ENCODE data around the gene SMG6.
"Not testable (repeated sequence)": the region's sequence is repeated elsewhere in the genome, so short reads cannot be mapped to it uniquely, and the experiment has no call there.

The SMG6 gene

DNA sequence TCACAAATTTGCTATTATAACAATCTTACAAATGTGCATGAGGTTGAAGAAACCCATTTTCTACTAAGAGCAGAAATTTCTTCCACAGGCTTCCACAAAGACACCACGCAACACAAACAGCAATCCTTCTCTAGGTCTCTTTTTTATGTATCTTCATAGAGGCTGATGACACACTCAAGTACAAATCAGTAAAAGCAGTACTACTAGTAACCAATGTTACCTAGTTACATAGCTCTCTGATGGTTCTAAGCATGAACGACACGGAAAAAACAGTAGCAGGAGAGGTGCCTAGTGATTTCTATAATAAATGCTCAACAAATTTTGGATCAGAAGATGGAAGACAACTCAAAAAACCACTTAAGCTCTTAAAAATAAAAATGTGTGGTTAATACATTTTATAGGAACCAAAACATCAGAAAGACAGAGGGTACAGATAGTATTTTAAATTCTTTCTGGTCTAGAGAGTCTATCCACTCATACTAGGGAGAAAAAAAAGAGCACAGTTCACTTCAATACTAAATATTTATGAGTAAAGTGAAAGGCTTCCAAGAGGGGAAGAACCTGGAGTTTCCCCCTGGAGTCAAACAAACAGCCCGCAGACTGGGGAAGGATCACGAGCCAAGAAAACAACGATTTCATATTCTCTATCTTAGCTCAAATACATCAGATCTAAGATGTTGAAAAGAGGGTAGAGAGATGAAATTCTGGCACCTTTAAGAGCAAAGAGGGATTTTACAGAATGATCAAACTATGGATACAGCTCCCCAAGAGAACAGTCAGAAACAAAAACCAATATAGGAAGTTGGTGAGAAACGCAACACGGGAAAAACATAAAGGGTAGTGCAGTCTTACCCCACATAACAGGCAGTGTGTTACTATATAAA is 40.2 kb downstream of the SMG6 start:
- no peak for DNase-seq (ENCODE audit: low read depth)

DNA sequence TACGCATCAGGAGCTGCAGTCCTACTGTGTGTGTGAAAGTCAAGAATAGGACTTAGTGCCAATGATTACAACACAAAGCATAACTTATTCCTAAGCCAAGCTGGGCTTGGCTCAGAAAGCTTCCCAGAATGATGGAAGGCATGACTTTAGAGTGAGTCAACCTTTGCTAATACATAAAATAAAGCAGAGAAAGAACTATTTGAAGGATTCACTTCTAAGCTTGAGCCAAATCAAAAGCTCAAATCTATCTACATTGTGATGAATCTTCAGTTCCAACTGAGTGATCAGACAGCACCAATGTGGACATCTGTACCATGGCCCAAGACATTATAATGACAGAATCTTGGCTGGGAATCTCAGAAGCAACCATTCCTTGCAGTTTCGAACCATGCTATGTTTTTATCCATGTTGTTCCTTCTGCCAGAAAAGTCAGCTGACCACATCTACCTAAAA is 41.4 kb downstream of the SMG6 start:
- DNase-seq (ENCODE audit: low read depth) = no peak

DNA sequence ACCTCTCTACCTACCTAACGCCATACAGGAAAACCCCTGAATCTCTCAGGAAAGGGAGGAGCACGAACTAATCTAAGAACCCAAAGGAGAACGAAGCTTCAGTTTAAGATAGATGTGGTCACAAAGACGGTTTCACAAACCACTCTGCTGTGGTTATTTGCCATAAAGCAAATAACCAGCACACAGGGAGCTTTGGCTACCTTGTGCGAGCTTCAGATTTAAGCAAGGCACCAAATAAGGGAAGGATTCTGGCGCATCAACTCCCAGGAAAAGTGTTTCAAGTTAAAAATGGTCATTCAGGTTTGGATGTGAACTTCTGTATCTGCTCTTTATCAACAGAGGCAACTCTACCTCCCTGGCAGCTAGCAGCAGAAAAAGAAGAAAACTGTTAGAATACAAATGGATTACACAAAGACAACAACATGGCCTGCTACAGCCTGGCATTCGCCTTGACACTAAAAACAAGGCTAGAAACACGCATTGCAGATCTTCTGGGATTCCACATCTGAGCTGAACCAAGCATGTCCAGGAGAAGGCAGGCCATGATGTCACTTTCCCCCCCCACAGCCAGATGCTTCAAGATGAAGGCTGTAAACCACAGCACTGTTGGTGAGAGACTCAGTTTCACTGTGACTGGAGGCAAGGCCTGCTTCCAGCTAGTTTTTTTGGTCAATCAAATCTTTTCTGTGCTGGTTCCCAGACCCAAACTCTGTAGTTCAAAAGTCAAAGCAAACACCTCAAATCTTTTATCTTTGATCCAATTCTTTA is 43.6 kb downstream of the SMG6 start:
- DNase-seq (ENCODE audit: low read depth) = no peak

DNA sequence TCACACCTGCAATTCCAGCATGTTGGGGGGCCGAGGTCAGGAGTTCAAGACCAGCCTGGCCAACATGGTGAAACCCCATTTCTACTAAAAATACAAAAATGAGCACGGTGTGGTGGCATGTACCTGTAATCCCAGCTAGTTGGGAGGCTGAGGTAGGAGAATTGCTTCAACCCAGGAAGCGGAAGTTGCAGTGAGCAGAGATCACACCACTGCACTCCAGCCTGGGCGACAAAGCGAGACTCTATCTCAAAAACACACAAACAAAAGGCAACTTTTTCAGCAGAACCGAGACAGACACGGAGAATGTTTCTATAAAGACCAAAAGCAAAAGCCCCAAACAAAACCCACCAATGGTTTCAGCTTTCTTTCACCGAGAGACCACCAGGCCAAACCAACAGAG is 44.8 kb downstream of the SMG6 start:
- DNase-seq (ENCODE audit: low read depth) = not testable (repeated sequence)

DNA sequence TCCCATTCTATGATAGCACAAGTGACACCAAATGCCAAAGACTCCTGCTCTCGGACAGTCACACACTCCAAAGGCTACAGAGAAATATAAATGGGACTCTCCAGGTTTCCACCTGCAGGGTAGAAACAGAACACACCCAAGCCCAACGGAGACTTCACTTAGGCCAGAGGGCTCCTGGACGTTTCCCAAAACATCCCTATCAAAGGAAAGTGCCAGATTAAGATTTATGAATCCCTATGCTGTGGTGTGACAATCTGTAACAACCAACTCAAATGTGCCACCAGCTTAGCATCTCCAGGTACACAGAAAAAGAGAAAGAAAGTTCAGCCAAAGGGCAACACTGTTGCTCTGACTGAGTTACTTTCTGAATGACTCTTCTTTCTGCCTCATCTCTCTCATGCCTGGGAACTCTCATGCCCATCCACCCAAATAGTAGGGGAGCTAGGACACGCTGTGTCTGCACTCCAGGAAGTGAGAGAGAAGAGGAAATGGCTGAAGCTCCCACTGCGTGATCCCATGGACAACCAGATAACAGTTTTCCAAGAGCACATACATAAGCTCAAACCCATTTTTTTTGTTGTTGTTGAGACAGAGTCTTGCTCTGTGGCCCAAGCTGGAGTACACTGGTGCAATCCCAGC is 49.7 kb downstream of the SMG6 start:
- no peak for DNase-seq (ENCODE audit: low read depth)

DNA sequence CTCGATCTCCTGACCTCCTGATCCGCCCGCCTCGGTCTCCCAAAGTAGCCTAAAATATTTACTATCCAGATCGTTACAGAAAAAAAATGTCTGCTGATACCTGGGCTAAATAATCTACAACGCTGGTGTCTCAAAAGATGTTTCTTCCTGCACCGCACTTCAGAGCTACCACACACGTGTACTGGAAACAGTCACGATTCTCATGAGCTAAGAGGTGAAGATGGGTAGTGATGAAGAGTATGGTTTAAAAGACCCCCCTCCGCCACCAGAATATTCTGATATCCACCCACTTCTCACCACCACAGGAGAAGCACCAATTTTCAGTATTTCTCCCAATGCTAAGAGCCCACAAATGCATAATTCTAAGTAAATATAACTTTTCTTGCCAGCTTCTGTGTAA is 50.2 kb downstream of the SMG6 start:
- no peak for DNase-seq (ENCODE audit: low read depth)

DNA sequence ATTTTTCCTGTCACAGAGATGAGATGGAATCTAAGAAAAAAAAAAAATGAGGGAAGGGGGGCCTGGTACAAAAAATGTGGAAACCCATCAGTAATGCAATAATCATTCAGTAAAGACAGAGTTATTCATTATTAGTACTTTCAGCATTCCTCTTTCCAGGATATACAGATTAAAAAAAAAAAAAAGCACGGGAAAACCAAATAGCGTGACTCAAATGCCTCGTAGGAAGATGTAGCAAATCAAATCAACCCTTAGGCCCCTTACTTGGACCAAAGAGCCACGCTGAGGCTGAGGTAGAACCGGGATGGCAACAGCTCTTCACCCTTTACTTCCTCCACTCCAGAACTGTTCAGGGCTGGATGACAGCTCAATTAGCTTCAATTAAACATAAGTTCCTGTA is 52.5 kb downstream of the SMG6 start:
- no peak for DNase-seq (ENCODE audit: low read depth)

DNA sequence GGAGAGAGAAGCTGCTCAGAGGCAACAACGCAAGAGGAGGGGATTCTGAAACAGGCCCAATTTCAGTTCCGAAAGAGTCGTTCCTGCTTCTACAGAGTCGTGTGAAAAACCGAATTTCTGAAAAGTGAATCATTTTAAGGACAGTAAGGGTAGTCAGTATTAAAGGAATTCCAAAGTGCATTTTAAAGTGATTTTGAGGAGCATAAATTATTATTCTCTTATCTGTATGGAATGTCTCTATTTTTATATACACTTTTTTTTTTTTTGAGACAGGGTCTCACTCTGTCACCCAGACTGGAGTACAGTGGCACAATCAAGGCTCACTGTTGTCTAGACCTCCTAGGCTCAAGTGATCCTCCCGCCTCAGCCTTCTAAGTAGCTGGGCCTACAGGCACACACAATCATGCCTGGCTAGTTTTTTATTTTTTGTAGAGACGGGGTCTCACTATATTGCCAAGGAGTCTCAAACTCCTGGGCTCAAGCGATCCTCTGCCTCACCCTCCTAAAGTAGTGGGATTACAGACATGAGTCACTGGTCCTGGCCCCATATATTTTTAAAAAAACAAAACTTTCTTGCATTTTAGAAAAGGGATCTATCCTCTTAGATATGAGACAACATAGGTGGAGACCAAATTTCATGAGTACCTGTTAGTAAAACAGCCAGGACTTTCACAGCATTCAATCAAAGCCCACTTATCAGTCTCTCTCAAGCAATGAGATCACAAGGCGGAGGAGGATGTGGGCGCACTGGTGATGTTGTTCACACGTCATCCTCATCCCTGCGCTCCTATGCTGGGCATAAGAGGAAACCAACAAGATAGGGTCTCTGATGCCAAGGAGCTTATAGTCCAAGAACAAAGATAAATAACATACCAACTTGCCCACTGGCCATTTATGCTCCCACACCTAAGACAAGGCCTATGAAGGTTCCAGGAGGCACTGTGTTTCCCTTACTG is 53.2 kb downstream of the SMG6 start:
- DNase-seq (ENCODE audit: low read depth) = no peak

DNA sequence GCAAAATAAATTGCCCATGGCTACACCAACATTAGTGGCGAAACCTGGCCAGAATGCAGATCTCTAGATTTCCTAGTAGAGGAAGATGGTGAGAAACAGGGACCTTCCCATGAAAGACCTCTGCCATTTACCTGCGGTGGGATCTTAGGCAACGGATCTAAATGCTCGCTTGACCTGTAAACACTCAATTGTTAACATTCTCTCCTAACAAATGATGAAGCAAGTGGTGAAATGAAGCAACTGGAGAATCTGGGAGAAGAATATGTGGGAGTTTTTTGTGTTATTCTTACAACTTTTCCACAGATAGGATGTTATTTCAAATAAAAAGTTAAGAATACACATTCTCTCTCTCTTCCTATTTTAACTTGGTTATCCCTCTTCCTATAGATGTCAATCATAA is 56.6 kb downstream of the SMG6 start:
- no peak for DNase-seq (ENCODE audit: low read depth)

DNA sequence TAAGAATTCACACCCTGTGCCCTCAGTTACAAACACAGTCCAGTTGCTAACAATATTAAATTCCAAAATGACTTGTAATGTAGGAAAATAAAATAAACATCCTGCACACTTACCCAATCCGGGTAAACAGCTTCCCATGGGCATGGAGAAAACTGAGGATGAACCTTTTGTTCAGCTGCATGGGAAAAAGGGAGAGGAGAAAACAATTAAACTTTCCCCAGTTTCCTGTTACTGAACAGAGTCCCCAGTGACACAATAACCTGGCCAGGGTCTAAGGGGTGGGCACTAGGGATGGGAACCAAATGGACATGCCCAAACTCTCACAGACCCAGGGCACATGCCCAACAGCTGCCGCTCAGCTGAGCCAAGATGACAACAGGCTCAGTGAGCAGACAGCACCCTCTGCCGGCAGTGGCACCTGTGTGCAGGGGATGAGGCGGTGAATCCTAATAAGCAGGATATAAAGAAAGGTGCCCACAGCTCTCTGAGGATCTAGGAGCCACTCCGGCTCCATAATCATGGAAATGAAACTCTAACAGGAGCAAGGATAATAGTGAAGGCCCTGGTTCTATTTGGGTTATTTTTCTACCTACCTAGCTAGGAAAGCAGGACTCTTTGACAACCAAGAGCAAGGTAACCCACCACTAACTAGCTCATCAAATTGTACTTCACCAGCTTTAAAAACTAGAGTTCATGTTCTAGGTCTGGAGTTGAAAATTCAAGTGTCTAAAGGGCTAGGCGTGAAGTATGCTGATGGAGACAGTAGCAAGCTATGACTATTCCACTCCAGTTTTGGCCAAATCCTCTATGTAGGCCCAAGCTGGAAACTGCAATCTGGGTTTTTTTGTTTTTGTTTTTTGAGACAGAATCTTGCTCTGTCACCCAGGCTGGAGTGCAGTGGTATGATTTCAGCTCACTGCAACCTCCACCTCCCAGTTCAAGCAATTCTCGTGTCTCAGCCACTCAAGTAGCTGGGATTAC is 58.8 kb downstream of the SMG6 start:
- DNase-seq (ENCODE audit: low read depth) = no peak

DNA sequence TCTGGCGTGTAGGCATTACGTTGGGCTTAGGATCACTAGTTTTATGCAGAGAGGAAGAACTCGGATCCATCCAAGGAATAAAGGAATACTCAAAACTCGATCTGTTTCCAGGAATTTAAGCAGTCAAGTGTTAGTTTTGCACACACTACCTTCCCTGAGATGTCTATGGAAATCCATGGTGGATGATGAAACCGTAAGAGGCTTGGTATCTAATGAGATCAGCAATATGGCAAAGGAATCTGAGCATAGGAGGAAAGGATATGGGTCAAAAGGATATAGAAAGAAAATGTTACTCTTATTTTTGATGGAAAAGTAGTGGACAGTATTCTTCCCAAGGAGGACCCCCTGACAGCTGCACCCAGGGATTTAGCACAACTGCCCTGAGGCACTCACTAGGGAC is 59.6 kb downstream of the SMG6 start:
- DNase-seq (ENCODE audit: low read depth) = no peak

DNA sequence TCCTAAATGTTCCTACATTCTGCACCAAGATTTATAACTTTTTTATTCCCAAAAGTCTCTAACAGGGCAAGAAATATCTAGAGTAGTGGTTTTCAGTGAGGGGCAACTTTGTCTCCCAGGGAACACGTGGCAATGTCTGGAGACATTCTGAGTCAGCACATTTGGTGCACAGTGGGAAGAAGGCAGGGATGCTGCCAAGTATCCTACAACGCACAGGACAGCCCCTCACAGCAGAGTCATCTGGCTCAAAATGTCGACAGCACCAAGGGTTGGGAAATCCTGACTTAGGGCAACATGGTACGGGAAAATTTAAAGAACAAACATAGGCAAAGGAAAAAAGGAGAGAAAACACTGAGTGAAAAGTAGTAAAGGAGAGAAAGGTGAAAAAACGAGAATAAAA is 61.8 kb downstream of the SMG6 start:
- no peak for DNase-seq (ENCODE audit: low read depth)

DNA sequence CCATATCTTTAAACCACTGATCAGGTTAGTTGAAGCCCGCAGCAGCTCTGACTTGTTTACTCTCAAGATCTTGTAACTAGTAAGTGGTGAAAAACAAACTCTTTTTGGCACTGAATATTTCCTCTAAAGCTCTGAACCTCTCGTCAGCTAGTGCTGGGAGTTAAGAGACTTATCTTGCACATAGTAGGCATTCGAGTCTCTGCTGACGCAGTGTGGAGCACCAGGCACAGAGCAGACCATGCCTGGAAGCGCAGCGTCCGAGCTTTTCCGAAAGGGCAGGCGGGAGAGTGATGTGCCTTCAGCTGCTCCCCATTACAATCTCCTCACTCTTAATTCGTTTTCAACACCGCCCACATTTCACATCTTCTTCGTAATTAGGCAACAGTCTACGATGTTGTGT is 63.0 kb downstream of the SMG6 start:
- DNase-seq (ENCODE audit: low read depth) = no peak

DNA sequence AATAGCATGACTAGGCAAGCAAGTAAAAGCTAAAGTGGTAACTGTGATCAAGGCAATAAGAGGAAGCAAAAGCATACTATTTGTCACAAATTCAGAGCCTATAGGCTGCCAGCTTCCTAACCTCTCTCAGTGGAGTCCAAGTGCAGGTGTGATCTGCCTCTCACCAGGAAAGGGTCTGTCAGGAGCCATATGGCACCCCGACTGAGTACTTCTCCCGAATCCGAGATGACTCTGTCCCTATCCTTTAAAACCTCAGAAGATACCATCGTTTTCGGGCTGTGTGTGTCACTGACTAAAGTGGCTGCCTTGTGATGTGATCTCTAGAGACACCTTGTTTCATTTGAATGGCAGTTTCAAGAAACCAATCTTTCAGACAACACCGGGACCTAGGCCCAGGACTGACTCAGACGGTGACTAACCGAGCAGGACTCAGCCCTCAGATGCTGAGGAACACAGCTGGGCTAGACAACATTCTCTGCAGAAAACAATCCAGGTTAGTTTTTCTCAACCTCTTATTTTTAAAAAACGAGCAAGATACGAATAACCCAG is 63.6 kb downstream of the SMG6 start:
- DNase-seq (ENCODE audit: low read depth) = no peak

DNA sequence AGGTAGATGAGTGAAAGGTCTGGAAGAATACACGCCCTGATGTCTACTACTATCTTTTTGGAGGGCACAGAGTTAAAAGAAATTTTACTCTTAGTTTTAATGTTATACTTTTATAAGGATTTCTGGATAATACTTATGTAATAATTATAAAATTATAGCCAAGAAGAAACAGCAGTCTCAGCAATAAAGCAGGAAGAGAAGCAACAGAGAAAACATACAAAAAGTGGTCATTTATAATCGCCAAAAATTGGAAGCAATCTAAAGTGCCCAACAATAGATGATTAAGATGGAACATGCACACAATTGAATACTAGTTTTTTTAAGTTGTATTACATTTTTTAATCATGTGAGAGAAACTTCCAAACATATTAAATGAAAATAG is 64.4 kb downstream of the SMG6 start:
- DNase-seq (ENCODE audit: low read depth) = no peak

DNA sequence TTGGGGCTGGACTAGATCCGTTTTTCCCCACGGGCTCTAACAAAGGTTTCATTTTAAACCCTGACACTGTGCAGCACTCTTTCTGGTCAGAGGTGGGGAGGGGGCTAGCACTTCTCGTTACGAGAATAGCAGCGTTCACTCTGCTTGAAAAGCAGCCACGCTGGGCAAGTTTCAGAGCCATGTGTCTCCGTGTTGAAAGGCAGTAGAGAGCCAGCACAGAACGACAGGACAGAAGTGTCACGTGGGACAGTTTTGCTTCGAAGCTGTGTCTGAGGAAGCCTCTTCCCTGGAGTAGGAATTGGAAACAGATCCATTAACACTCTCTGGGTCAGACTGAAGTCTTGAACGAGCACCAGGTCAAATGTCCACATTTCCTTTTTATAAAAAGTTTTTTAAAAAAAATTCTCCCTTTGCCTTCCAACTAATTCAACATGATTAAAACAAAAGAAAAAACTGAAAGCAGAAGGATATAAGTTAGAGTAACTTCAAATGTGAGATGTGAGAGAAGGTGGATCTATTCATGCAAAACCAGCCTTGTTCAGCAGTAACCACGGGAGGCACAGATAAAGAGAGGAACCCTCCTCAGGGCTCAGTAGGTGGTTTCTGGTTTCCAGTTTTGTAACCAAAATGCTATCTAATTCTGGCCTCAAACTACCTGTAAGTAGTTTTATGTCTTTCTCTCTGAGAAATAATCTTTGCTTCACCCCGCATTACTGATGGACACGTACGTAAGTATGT is 65.0 kb downstream of the SMG6 start:
- no peak for DNase-seq (ENCODE audit: low read depth)

DNA sequence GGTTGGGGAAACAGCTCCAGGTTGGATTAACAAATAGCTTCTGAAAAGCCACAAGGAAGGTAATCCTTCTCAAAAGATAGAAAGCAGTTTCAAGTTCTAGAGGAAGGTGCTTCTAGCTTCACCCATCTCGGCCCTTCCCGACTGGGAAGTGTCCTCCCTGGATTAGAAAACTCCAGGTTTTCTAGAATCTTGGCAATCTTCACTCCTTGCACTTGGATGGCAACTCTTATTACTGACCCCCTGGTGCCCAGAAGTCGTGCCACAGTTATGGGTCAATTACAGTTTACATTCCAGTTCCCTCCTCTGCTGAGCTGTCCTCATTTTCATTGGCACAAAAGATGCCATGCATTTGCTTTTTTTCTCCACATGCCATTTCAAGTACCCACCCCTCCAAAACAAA is 65.6 kb downstream of the SMG6 start:
- no peak for DNase-seq (ENCODE audit: low read depth)

DNA sequence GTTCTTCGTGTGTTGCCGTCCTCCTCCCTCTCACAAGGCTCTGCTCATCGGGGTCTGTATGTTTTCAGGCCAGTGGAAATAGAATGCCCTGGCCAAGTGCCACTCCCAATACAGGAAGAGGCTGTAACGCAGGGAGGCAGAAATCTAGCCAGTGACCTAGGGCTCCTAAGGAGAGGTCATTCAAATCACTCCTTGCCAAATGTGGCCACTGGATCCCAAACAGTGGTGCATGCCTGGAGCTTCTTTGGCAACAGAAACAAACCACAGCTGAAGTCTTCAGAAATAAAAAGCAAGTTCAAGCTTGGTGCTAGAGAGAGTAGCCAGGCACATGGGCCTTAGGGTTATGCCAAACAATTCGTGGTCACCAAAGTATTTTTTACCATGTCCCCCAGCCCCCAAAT is 66.1 kb downstream of the SMG6 start:
- DNase-seq (ENCODE audit: low read depth) = no peak

DNA sequence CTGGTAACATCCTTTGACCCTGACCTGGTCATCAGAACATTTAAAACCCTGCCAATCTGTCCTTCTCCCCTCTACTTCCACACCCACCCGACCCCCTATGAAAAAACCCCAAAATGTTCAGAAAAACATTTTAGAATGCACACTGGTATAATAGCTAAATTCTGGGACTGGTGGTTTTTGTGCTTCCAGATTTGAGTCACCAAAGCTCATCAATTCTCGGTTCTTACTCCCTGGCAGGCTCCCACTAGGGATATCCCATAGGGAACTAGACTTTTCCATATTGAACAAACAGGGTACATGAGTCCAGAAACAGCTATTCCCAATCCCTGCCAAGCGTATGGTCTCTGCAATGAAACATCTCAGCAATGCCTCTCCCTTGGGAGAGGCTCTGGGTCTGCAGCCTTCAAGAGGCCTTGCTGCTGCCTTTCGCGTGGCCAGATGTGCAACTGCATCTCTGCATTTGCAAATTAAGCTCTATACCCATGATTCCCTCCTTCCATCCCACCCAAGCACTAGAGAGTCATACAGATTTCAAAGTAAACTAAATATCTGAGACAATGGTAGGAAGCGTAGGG is 67.7 kb downstream of the SMG6 start:
- DNase-seq (ENCODE audit: low read depth) = no peak
